ENCODE results near the gene LCNL1.

GRCh38 chr9:137029058-137029936, 46.5 kb downstream of the LCNL1 start:
- TF ChIP-seq U2AF2 (IDR thresholded peaks at IDR 0.05; ENCODE audit: low read depth, low read length), result no peak
- TF ChIP-seq MAF1 (CRISPR knock-in tag; IDR thresholded peaks at IDR 0.05; ENCODE audit: borderline replicate concordance), result no peak
- TF ChIP-seq TAF1 (CRISPR knock-in tag; IDR thresholded peaks at IDR 0.05), result no peak
- no peak for TF ChIP-seq SKIL (CRISPR knock-in tag; IDR thresholded peaks at IDR 0.05; ENCODE audit: borderline replicate concordance)
- no peak for TF ChIP-seq ZBTB4 (CRISPR knock-in tag; IDR thresholded peaks at IDR 0.05; ENCODE audit: borderline replicate concordance)
- TF ChIP-seq MAZ (IDR thresholded peaks at IDR 0.05; ENCODE audit: borderline replicate concordance, low read depth, low read length), result no peak
- TF ChIP-seq MAZ (CRISPR knock-in tag; IDR thresholded peaks at IDR 0.05; ENCODE audit: low read depth), result 0 out of 2 replicates have a peak, but pooled peaks have one; percentile 4
- TF ChIP-seq CTCF (CRISPR knock-in tag; IDR thresholded peaks at IDR 0.05), result peak; percentile 94
- TF ChIP-seq ZNF232 (CRISPR knock-in tag; IDR thresholded peaks at IDR 0.05; ENCODE audit: borderline replicate concordance), result no peak
- TF ChIP-seq SIN3A (IDR thresholded peaks at IDR 0.05; ENCODE audit: borderline replicate concordance, low read depth, low read length), result no peak
- TF ChIP-seq THAP11 (CRISPR knock-in tag; IDR thresholded peaks at IDR 0.05), result peak; percentile 36; the same call in 1 of the 2 replicates
